ENCODE data around the gene CIROP. TPM values are rescaled to one million over a fixed set of nuclear protein-coding genes. Genes with fewer than 3 reads are reported as not detected.

Gene CIROP
- total RNA-seq, 1 experiment from 2014 or later: 0.11 TPM

- TF ChIP-seq, protein P1, sequence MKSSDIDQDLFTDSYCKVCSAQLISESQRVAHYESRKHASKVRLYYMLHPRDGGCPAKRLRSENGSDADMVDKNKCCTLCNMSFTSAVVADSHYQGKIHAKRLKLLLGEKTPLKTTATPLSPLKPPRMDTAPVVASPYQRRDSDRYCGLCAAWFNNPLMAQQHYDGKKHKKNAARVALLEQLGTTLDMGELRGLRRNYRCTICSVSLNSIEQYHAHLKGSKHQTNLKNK (CRISPR knock-in tag; IDR thresholded peaks at IDR 0.05): no peak
- TF ChIP-seq, protein P2, sequence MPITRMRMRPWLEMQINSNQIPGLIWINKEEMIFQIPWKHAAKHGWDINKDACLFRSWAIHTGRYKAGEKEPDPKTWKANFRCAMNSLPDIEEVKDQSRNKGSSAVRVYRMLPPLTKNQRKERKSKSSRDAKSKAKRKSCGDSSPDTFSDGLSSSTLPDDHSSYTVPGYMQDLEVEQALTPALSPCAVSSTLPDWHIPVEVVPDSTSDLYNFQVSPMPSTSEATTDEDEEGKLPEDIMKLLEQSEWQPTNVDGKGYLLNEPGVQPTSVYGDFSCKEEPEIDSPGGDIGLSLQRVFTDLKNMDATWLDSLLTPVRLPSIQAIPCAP (CRISPR knock-in tag; IDR thresholded peaks at IDR 0.05): no peak
- no peak for TF ChIP-seq ZNF416 (CRISPR knock-in tag; IDR thresholded peaks at IDR 0.05)
- no peak for TF ChIP-seq SMAD4 (CRISPR knock-in tag; IDR thresholded peaks at IDR 0.05)
- TF ChIP-seq, protein P3, sequence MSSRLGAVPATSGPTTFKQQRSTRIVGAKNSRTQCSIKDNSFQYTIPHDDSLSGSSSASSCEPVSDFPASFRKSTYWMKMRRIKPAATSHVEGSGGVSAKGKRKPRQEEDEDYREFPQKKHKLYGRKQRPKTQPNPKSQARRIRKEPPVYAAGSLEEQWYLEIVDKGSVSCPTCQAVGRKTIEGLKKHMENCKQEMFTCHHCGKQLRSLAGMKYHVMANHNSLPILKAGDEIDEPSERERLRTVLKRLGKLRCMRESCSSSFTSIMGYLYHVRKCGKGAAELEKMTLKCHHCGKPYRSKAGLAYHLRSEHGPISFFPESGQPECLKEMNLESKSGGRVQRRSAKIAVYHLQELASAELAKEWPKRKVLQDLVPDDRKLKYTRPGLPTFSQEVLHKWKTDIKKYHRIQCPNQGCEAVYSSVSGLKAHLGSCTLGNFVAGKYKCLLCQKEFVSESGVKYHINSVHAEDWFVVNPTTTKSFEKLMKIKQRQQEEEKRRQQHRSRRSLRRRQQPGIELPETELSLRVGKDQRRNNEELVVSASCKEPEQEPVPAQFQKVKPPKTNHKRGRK (CRISPR knock-in tag; IDR thresholded peaks at IDR 0.05; ENCODE audit: borderline replicate concordance): no peak
- no peak for TF ChIP-seq ZNF232 (CRISPR knock-in tag; IDR thresholded peaks at IDR 0.05)
- TF ChIP-seq FOXP1 (CRISPR knock-in tag; IDR thresholded peaks at IDR 0.05; ENCODE audit: borderline replicate concordance): no peak
Observed at GRCh38 chr14:23128969-23129758, 24.4 kb upstream of the CIROP start (continued).

DNA sequence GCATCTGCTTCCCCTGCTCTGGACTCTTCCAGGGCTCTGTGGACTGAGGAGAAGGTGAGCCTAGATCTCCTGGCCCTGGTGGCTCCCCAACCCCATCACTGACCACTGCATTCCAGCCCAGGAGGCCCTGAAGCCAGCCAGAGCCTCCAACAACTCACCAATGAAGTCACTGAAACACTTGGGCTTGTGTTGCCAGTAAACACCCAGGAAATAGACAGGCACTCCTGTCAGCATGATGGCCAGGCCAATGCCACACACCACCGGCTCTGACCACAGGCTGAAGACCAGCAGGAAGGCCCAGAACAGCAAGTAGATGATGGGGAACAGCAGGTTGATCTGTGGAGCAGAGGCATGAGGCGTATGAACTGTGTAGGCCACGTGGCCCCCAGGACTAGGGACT is 23.1 kb upstream of the CIROP start:
- Mint-ChIP-seq H3K27ac (0 out of 2 replicates have a peak overlapping the region, but pooled peaks have one; percentile 34), H3K36me3 (peaks cover 44% of the 10 kb centered on the region), H3K4me3 (no peak overlapping the region), H3K9me3 (no peaks in the 10 kb centered on the region), H3K4me1 (peaks cover 30% of the 10 kb centered on the region), H3K27me3 (ENCODE audit: low read depth) (no peaks in the 10 kb centered on the region)
- DNase-seq (ENCODE audit: low spot score) (no peak), ATAC-seq (no peak)
- ChIA-PET POLR2A (no interaction called here), CTCF (no interaction called here)
- no peak for TF ChIP-seq RELA (CRISPR knock-in tag; IDR thresholded peaks at IDR 0.05; ENCODE audit: borderline replicate concordance)
- TF ChIP-seq NFYB (CRISPR knock-in tag; conservative IDR thresholded peaks at IDR 0.05; ENCODE audit: low read depth): no peak
- no peak for TF ChIP-seq IRF2 (CRISPR knock-in tag; IDR thresholded peaks at IDR 0.05; ENCODE audit: borderline replicate concordance, low read depth)
- TF ChIP-seq, protein P4, sequence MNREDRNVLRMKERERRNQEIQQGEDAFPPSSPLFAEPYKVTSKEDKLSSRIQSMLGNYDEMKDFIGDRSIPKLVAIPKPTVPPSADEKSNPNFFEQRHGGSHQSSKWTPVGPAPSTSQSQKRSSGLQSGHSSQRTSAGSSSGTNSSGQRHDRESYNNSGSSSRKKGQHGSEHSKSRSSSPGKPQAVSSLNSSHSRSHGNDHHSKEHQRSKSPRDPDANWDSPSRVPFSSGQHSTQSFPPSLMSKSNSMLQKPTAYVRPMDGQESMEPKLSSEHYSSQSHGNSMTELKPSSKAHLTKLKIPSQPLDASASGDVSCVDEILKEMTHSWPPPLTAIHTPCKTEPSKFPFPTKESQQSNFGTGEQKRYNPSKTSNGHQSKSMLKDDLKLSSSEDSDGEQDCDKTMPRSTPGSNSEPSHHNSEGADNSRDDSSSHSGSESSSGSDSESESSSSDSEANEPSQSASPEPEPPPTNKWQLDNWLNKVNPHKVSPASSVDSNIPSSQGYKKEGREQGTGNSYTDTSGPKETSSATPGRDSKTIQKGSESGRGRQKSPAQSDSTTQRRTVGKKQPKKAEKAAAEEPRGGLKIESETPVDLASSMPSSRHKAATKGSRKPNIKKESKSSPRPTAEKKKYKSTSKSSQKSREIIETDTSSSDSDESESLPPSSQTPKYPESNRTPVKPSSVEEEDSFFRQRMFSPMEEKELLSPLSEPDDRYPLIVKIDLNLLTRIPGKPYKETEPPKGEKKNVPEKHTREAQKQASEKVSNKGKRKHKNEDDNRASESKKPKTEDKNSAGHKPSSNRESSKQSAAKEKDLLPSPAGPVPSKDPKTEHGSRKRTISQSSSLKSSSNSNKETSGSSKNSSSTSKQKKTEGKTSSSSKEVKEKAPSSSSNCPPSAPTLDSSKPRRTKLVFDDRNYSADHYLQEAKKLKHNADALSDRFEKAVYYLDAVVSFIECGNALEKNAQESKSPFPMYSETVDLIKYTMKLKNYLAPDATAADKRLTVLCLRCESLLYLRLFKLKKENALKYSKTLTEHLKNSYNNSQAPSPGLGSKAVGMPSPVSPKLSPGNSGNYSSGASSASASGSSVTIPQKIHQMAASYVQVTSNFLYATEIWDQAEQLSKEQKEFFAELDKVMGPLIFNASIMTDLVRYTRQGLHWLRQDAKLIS (CRISPR knock-in tag; IDR thresholded peaks at IDR 0.05; ENCODE audit: borderline replicate concordance): no peak
- TF ChIP-seq, protein P5, sequence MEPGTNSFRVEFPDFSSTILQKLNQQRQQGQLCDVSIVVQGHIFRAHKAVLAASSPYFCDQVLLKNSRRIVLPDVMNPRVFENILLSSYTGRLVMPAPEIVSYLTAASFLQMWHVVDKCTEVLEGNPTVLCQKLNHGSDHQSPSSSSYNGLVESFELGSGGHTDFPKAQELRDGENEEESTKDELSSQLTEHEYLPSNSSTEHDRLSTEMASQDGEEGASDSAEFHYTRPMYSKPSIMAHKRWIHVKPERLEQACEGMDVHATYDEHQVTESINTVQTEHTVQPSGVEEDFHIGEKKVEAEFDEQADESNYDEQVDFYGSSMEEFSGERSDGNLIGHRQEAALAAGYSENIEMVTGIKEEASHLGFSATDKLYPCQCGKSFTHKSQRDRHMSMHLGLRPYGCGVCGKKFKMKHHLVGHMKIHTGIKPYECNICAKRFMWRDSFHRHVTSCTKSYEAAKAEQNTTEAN (CRISPR knock-in tag; IDR thresholded peaks at IDR 0.05): no peak
- TF ChIP-seq, protein P6, sequence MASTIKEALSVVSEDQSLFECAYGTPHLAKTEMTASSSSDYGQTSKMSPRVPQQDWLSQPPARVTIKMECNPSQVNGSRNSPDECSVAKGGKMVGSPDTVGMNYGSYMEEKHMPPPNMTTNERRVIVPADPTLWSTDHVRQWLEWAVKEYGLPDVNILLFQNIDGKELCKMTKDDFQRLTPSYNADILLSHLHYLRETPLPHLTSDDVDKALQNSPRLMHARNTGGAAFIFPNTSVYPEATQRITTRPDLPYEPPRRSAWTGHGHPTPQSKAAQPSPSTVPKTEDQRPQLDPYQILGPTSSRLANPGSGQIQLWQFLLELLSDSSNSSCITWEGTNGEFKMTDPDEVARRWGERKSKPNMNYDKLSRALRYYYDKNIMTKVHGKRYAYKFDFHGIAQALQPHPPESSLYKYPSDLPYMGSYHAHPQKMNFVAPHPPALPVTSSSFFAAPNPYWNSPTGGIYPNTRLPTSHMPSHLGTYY (CRISPR knock-in tag; IDR thresholded peaks at IDR 0.05): no peak
- TF ChIP-seq, protein P7, sequence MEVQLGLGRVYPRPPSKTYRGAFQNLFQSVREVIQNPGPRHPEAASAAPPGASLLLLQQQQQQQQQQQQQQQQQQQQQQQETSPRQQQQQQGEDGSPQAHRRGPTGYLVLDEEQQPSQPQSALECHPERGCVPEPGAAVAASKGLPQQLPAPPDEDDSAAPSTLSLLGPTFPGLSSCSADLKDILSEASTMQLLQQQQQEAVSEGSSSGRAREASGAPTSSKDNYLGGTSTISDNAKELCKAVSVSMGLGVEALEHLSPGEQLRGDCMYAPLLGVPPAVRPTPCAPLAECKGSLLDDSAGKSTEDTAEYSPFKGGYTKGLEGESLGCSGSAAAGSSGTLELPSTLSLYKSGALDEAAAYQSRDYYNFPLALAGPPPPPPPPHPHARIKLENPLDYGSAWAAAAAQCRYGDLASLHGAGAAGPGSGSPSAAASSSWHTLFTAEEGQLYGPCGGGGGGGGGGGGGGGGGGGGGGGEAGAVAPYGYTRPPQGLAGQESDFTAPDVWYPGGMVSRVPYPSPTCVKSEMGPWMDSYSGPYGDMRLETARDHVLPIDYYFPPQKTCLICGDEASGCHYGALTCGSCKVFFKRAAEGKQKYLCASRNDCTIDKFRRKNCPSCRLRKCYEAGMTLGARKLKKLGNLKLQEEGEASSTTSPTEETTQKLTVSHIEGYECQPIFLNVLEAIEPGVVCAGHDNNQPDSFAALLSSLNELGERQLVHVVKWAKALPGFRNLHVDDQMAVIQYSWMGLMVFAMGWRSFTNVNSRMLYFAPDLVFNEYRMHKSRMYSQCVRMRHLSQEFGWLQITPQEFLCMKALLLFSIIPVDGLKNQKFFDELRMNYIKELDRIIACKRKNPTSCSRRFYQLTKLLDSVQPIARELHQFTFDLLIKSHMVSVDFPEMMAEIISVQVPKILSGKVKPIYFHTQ (CRISPR knock-in tag; IDR thresholded peaks at IDR 0.05): no peak
- no peak for TF ChIP-seq ZBTB21 (CRISPR knock-in tag; IDR thresholded peaks at IDR 0.05; ENCODE audit: borderline replicate concordance)
- no peak for TF ChIP-seq TCF7 (CRISPR knock-in tag; IDR thresholded peaks at IDR 0.05; ENCODE audit: low read depth)
- no peak for TF ChIP-seq KAT7 (CRISPR knock-in tag; IDR thresholded peaks at IDR 0.05; ENCODE audit: borderline replicate concordance)
- TF ChIP-seq, protein P8, sequence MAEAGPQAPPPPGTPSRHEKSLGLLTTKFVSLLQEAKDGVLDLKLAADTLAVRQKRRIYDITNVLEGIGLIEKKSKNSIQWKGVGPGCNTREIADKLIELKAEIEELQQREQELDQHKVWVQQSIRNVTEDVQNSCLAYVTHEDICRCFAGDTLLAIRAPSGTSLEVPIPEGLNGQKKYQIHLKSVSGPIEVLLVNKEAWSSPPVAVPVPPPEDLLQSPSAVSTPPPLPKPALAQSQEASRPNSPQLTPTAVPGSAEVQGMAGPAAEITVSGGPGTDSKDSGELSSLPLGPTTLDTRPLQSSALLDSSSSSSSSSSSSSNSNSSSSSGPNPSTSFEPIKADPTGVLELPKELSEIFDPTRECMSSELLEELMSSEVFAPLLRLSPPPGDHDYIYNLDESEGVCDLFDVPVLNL (CRISPR knock-in tag; IDR thresholded peaks at IDR 0.05; ENCODE audit: borderline replicate concordance, low read depth): no peak

Data from WTC11 (cell line).